CD4-positive, alpha-beta T cell treated with Interleukin-12 subunit alpha and Interleukin-12 subunit beta, for 1 hour (primary cell): Measurements from ENCODE around the gene RPUSD1.
"Not testable (repeated sequence)": the region's sequence is repeated elsewhere in the genome, so short reads cannot be mapped to it uniquely, and the experiment has no call there.

Experiments
- DNase-seq: peaks from one replicate; pipeline ENCODE4 v3.0.0-alpha.2; 2020

Gene RPUSD1

GRCh38 chr16:781346-782010 is 6.7 kb downstream of the RPUSD1 start:
- no peak for DNase-seq

DNA sequence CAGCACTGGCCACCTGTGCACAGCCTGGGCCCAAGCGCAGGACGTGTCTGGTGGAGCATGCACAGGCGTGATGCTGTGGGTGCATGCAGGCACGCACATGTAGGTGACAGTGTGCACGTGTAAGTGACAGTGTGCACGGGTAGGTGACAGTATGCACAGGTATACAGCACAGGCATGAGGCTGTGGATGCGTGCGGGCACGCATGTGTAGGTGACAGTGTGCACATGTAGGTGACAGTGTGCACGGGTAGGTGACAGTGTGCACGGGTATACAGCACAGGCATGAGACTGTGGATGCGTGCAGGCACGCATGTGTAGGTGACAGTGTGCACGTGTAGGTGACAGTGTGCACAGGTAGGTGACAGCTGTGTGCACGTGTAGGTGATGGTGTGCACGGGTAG is 7.9 kb downstream of the RPUSD1 start:
- DNase-seq: no peak

GRCh38 chr16:779561-779960 is 8.6 kb downstream of the RPUSD1 start:
- no peak for DNase-seq

DNA sequence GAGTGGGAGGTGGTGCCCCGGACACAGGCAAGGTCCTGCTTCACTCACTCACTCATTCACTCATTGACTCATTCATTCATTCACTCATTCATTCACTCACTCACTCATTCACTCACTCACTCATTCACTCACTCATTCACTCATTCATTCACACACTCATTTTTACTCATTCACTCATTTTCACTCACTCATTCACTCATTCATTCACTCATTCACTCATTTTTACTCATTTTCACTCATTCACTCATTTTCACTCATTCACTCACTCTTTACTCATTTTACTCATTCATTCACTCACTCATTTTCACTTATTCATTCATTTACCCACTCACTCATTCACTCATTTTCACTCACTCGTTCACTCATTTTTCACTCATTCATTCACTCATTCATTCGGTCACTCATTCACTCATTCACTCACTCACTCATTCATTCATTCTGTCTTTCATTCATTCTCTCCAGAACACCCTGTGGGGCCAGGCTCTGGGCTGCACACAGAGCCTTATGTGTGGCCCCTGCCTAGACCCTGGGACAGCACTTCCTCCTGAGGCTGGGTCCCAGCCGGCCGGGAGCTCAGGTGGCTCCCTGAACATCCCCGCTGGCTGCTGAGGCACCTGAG is 9.2 kb downstream of the RPUSD1 start:
- no peak for DNase-seq

- DNase-seq: no peak
Observed at GRCh38 chr16:778447-778846, 9.7 kb downstream of the RPUSD1 start.

DNA sequence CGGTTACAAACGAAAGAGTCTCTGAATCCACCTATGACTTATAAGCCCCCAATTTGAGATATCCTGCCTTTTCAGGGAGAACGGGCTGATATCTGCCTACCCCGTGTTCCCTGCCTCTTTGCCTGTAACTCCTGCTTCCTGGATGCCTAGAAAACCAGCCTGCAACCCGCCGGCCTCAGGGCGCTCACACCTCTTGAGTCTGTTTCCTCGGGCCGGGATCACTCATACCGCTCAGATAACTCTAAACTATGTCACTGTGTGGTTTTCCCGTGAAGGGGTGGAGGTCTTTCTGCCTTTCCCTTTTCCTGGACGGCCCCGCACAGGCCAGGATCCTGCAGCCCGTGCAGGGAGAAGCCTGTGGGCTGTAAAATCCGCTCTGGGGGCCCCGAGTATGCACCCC is 10.4 kb downstream of the RPUSD1 start:
- DNase-seq: no peak

- no peak for DNase-seq
Observed at GRCh38 chr16:776824-777223, 11.4 kb downstream of the RPUSD1 start.

DNA sequence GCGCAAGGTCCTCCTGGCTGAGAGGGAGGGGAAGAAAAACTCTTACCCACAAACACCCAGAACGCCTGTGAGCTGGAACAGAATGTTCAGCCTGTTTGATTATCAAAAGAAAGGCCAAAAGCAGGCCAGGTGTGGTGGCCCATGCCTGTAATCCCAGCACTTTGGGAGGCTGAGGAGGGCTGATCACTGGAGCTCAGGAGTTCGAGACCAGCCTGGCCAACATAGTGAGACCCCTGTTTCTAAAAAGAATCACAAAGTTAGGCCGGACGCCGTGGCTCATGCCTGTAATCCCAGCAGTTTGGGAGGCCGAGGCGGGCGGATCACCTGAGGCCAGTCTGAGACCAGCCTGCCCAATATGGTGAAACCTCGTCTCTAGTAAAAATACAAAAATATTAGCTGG is 11.9 kb downstream of the RPUSD1 start:
- not testable (repeated sequence) for DNase-seq

GRCh38 chr16:775236-775796 is 12.9 kb downstream of the RPUSD1 start:
- no peak for DNase-seq

DNA sequence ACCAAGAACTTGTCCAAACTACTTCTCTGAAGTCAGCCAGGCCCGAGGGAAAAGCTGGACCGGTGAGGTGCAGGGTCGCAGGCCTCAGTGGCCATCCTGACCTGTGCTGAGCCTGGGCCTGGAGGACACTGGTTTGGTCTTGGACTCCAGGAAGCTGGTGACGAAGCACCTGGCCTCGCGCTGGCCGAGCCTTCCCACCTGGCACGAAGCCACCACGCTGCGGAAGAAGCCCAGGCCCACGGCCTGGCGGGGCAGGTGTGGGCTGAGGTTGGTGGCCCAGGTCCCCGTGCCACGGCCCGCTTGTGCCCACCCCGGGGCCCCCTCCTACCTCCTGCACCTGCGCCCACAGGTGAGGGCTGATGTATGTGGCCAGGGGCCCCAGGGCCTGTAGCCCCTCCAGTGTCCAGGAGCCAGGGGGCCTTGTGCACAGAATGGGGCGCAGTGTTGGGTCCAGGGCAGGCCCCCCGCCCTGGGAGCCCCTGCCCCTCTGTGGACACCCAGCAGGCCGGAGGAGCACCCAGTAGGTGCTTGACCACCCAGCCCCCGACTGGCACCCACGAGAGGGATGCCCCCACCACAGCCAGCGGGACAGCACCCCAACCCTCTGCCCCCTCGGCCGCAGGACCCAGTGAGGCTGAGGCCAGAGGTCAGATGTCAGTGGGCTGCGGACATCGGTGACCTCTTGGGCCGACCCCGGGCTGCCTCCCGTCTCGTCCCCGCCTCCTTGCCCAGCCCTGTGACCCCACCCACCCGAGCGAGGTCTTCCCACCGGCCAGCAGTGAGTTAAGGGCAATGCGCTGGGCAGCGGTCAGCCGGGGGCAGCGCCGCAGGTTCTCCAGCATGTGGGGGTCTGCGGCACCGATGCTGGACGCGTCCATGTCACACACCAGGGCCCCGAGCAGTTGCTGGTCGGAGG is 13.8 kb downstream of the RPUSD1 start:
- no peak for DNase-seq

DNA sequence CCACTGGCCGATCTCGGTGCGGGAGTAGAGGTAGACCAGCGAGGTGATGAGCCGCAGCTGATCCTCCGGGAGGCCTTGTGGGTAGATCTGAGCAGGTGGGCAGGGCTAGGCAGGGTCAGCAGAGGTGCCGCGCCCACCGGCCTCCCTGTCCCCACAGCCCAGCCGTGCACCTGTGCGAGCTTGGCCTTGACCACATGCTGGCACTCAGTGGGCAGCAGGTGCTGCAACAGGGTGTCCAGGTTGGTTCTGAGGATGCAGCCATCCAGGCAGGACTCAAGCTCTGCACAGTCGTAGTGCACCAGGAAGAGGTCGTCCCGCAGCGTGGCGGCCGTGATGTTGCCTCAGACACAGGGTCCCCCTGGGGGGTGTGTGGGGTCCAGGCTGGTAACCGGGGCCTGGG is 15.2 kb downstream of the RPUSD1 start:
- no peak for DNase-seq

GRCh38 chr16:770411-770810 is 17.8 kb downstream of the RPUSD1 start:
- DNase-seq: no peak

DNA sequence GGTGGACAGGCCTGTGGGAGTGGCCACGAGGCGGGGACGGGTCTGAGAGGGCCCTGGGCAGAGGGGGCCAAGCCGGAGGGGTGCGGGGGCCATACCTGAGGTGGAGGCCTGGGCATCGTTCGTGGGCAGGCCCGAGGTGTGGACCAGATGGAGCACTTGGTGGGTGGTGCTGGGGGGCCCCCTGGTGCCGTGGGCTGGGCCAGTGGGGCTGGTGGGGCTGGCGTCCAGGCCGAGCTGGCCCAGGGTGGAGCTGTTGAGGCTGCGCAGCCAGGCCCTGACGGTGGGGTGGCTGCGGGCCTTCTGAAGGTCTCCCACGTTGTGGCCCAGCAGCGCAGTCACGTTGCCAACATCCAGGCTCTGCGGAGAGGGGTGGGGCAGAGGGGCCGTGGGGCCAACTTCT is 18.2 kb downstream of the RPUSD1 start:
- no peak for DNase-seq

- DNase-seq: no peak
Observed at GRCh38 chr16:769184-769784, 18.9 kb downstream of the RPUSD1 start.

GRCh38 chr16:768428-768827 is 19.8 kb downstream of the RPUSD1 start:
- no peak for DNase-seq

DNA sequence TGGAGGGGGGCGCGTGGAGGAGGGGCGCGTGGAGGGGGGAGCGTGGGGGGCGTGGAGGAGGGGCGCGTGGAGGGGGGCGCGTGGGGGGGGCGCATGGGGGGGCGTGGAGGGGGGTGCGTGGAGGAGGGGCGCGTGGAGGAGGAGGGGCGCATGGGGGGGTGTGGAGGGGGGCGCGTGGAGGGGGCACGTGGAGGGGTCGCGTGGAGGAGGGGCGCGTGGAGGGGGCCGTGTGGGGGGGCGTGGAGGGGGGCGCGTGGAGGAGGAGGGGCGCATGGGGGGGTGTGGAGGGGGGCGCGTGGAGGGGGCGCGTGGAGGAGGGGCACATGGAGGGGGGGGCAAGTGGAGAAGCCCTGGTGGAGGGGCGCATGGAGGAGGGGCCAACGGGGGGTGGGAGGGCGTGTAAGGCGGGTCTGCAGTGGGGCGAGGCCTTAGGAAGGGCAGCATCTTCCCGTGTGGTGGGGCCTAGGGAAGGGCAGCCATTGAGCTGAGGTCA is 20.4 kb downstream of the RPUSD1 start:
- DNase-seq: no peak

DNA sequence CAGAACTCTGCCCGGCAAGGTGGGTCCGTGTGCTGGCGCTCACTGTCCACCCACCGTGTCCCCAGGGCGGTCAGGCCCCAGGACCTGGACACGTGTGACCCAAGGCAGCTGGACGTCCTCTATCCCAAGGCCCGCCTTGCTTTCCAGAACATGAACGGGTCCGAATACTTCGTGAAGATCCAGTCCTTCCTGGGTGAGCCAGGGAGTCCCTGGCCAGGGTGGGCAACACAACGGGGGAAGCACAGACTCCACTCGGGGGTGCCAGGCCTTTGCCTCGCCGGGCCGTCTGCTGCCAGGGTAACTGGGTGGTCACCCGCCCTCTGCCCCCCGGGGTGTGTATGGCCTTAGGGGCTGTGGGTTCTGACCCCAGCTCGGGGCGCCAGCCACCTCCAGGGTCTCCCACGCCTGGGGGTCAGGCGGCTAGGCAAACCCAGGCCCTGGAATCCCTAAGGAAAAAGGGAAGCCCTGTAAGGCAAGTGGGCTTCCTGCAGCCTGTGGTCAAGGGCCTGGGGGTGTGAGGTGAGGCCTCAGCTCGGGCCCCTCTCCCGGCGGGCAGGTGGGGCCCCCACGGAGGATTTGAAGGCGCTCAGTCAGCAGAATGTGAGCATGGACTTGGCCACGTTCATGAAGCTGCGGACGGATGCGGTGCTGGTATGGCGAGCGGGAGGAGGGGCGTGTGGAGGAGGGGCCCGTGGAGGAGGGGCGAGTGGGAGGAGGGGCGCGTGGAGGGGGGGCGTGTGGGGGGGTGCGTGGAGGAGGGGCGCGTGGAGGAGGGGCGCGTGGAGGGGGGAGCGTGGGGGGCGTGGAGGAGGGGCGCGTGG is 21.2 kb downstream of the RPUSD1 start:
- no peak for DNase-seq

DNA sequence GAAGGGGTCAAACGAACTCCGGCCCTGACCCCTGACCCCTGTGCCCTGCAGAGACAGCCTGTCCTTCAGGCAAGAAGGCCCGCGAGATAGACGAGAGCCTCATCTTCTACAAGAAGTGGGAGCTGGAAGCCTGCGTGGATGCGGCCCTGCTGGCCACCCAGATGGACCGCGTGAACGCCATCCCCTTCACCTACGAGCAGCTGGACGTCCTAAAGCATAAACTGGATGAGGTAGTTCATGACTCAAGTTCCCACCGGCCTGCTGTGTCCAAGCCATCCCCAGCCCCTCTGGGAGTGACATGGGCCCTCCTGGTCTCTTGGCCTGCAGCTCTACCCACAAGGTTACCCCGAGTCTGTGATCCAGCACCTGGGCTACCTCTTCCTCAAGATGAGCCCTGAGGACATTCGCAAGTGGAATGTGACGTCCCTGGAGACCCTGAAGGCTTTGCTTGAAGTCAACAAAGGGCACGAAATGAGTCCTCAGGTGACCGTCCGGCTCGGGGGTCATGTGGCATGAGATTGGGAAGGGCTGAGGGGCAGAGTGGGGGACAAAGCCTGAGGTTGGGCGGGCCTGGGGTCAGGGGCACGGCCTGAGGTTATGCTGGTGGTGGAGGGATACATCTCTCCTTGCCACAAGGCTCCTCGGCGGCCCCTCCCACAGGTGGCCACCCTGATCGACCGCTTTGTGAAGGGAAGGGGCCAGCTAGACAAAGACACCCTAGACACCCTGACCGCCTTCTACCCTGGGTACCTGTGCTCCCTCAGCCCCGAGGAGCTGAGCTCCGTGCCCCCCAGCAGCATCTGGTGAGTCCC is 22.0 kb downstream of the RPUSD1 start:
- DNase-seq: no peak

- DNase-seq: no peak
Observed at GRCh38 chr16:765488-765865, 22.7 kb downstream of the RPUSD1 start.

DNA sequence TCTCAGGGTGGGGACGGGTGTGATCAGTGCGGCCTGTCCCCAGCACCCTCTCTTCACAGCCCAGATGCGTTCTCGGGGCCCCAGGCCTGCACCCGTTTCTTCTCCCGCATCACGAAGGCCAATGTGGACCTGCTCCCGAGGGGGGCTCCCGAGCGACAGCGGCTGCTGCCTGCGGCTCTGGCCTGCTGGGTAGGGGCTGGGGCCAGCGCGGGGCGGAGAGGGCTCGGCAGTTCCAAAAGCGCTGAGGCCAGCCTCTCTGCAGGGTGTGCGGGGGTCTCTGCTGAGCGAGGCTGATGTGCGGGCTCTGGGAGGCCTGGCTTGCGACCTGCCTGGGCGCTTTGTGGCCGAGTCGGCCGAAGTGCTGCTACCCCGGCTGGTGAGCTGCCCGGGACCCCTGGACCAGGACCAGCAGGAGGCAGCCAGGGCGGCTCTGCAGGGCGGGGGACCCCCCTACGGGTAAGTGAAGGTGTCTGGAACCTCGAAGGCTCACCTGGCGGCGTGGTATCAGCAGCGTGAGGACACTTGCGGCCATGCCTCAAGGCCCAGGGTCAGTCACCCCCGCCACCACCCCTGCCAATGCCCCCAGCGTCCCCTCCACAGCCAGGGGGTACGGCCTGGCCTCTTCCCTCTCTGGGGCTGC is 23.2 kb downstream of the RPUSD1 start:
- DNase-seq: no peak
